Measurements from ENCODE around the gene UBE2F.
A peak's percentile ranks its signal among the peaks of the same experiment; 100 is the strongest.

Gene UBE2F

GRCh38 chr2:238024986-238025385, 58.2 kb downstream of the UBE2F start:
- no peak for DNase-seq
- Histone ChIP-seq H3K4ac (ENCODE audit: low read depth, low read length) (no peak overlapping the region), H3K9ac (ENCODE audit: low read length) (no peak overlapping the region), H4K8ac (ENCODE audit: low read depth, low read length) (no peak overlapping the region), H3K27me3 (ENCODE audit: insufficient read depth, low read length, poor library complexity) (no peaks in the 10 kb centered on the region), H3K27ac (ENCODE audit: low read depth, low read length) (no peak overlapping the region), H3K79me2 (ENCODE audit: control insufficient read depth, insufficient read depth, low read length) (no peaks in the 10 kb centered on the region), H3K23ac (ENCODE audit: low read length) (peak overlapping the region; percentile 82), H2BK120ac (ENCODE audit: low read depth, low read length) (no peak overlapping the region), H3K4me1 (ENCODE audit: control insufficient read depth, low read depth, low read length) (no peaks in the 10 kb centered on the region), H3K79me1 (ENCODE audit: low read length) (peaks cover 2% of the 10 kb centered on the region), H3K36me3 (ENCODE audit: control insufficient read depth, insufficient read depth, low read length) (no peaks in the 10 kb centered on the region), H2AK5ac (ENCODE audit: low read length) (no peak overlapping the region), H2BK5ac (ENCODE audit: low read length) (no peak overlapping the region), H3K18ac (ENCODE audit: low read length) (no peak overlapping the region), H3K4me3 (ENCODE audit: low read length) (no peak overlapping the region), H3K4me2 (ENCODE audit: low read length) (no peak overlapping the region), H4K5ac (ENCODE audit: low read length) (no peak overlapping the region), H2BK15ac (replicated peaks; ENCODE audit: low read depth) (no peak overlapping the region), H3K56ac (ENCODE audit: low read length) (no peak overlapping the region)
- no CpG with 5 or more reads among the region's 8 CpGs for WGBS (ENCODE audit: extremely low coverage, insufficient coverage, low lambda C conversion rate)

DNA sequence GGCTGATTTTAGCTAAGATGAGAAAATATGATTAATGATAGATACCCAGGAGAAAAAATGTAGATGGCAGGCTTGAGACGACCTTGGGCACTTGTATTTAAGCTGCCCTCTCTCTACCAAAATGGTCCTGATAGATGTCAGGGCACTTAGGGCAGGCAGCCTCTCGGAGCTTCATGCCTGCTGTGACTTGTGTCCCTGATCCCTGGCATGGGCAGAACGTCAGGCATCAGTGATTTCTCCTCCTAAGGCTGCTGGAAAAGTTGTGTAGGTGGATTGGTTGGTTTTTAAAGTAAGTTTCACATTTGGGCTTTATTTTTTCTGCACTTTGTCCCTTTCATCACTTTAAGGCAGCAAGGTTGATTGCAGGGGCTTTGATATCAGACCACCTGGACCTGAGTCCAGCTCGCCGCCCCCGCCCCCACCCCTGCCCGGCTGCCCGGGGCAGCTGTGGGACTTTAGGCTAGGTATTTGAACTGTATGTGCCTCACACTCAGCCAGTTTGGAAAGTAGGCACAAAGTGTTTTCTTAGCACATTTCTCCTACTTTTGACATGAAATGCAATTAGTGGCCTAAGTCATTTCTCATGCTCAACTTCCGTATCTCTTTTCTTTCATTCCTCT, 59.0 kb downstream of the UBE2F start:
- H3K4me2 ChIP-seq (ENCODE audit: low read length): no peak overlapping the region
- no CpG with 5 or more reads among the region's 9 CpGs for WGBS (ENCODE audit: extremely low coverage, insufficient coverage, low lambda C conversion rate)
- H3K23ac ChIP-seq (ENCODE audit: low read length): no peak overlapping the region
- no peak overlapping the region for H2AK5ac ChIP-seq (ENCODE audit: low read length)
- H3K18ac ChIP-seq (ENCODE audit: low read length): no peak overlapping the region
- DNase-seq: no peak
- no peak overlapping the region for H4K5ac ChIP-seq (ENCODE audit: low read length)
- no peak overlapping the region for H2BK5ac ChIP-seq (ENCODE audit: low read length)
- H4K8ac ChIP-seq (ENCODE audit: low read depth, low read length): no peak overlapping the region
- no peak overlapping the region for H3K27ac ChIP-seq (ENCODE audit: low read depth, low read length)
- H3K56ac ChIP-seq (ENCODE audit: low read length): no peak overlapping the region
- H3K79me1 ChIP-seq (ENCODE audit: low read length): peaks cover 2% of the 10 kb centered on the region
- H3K4me1 ChIP-seq (ENCODE audit: control insufficient read depth, low read depth, low read length): no peaks in the 10 kb centered on the region
- no peaks in the 10 kb centered on the region for H3K27me3 ChIP-seq (ENCODE audit: insufficient read depth, low read length, poor library complexity)
- H3K4ac ChIP-seq (ENCODE audit: low read depth, low read length): no peak overlapping the region
- H2BK15ac ChIP-seq (replicated peaks; ENCODE audit: low read depth): no peak overlapping the region
- H3K9ac ChIP-seq (ENCODE audit: low read length): no peak overlapping the region
- no peak overlapping the region for H3K4me3 ChIP-seq (ENCODE audit: low read length)
- peaks cover 4% of the 10 kb centered on the region for H3K36me3 ChIP-seq (ENCODE audit: control insufficient read depth, insufficient read depth, low read length)
- no peak overlapping the region for H2BK120ac ChIP-seq (ENCODE audit: low read depth, low read length)
- H3K79me2 ChIP-seq (ENCODE audit: control insufficient read depth, insufficient read depth, low read length): no peaks in the 10 kb centered on the region

DNA sequence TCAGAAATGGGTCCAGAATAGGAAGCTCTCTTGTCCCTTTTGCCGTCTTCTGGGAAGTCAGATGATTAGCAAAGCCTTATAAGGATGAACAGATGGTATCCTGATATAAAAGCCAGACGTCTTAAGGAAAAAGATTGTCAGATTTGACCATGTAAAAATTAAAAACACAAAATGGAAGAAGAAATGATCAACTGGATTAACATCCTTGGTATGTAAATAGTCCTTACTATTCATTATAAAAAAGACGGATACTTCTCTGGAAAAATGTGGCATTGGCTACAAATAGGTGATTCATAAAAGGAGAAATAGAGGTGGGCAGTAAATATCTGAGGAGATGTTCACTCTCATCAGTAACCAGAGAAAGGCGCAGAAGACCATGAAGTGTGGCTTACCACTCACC, 60.2 kb downstream of the UBE2F start:
- H3K36me3 ChIP-seq (ENCODE audit: control insufficient read depth, insufficient read depth, low read length): peaks cover 7% of the 10 kb centered on the region
- peaks cover 2% of the 10 kb centered on the region for H3K79me1 ChIP-seq (ENCODE audit: low read length)
- no peak overlapping the region for H3K18ac ChIP-seq (ENCODE audit: low read length)
- no peak overlapping the region for H4K5ac ChIP-seq (ENCODE audit: low read length)
- no peak overlapping the region for H3K23ac ChIP-seq (ENCODE audit: low read length)
- no peak for DNase-seq
- no peak overlapping the region for H3K4me2 ChIP-seq (ENCODE audit: low read length)
- H3K56ac ChIP-seq (ENCODE audit: low read length): no peak overlapping the region
- no peak overlapping the region for H2BK15ac ChIP-seq (replicated peaks; ENCODE audit: low read depth)
- no peak overlapping the region for H3K27ac ChIP-seq (ENCODE audit: low read depth, low read length)
- no peak overlapping the region for H3K9ac ChIP-seq (ENCODE audit: low read length)
- no peaks in the 10 kb centered on the region for H3K27me3 ChIP-seq (ENCODE audit: insufficient read depth, low read length, poor library complexity)
- no peak overlapping the region for H3K4me3 ChIP-seq (ENCODE audit: low read length)
- H3K4me1 ChIP-seq (ENCODE audit: control insufficient read depth, low read depth, low read length): no peaks in the 10 kb centered on the region
- no peaks in the 10 kb centered on the region for H3K79me2 ChIP-seq (ENCODE audit: control insufficient read depth, insufficient read depth, low read length)
- H2AK5ac ChIP-seq (ENCODE audit: low read length): no peak overlapping the region
- no peak overlapping the region for H2BK5ac ChIP-seq (ENCODE audit: low read length)
- WGBS (ENCODE audit: extremely low coverage, insufficient coverage, low lambda C conversion rate): no CpG with 5 or more reads among the region's 4 CpGs
- no peak overlapping the region for H4K8ac ChIP-seq (ENCODE audit: low read depth, low read length)
- no peak overlapping the region for H3K4ac ChIP-seq (ENCODE audit: low read depth, low read length)
- no peak overlapping the region for H2BK120ac ChIP-seq (ENCODE audit: low read depth, low read length)

DNA sequence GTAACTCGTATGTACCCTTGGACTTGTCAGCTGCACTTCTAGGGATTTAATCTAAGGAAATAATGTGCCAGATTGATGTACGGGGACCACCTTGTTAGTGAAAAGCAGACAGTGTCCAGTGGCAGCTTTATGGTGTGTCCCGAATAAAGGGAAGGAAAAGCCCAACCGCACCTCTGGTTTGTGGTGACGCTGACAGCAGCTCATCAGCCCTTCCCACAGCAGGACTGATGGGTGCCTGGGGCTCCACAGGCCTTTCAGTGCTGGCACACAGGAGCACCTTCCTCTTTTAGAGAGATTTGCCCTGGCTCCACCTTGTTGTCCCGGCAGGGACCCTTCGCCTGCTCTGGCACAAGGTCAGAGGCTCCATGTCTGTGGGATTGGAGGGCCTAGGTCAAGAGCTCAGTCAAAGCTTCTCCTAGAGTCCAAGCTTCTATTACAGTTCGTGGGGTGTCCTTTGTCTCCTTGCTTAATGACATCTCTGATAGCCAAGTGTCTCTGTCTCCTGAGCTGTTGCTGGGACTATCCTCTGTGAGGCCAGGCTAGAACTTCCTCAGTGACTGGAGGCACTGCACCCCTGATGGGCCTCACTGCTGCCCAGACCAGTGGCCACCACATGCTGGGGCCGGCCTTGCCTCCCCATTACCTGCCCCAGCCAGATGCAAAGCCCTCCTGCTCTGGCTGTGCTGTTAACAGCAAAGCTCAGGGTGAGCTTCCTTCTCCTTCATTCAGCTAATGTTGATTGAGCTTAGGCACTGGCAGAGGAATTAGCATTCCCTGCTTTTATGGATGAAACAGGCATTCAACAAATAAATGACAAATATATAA, 61.0 kb downstream of the UBE2F start:
- Histone ChIP-seq H4K5ac (ENCODE audit: low read length) (no peak overlapping the region), H2BK120ac (ENCODE audit: low read depth, low read length) (no peak overlapping the region), H3K4ac (ENCODE audit: low read depth, low read length) (no peak overlapping the region), H3K4me2 (ENCODE audit: low read length) (no peak overlapping the region), H3K18ac (ENCODE audit: low read length) (no peak overlapping the region), H2AK5ac (ENCODE audit: low read length) (no peak overlapping the region), H2BK5ac (ENCODE audit: low read length) (no peak overlapping the region), H3K27ac (ENCODE audit: low read depth, low read length) (no peak overlapping the region), H3K4me3 (ENCODE audit: low read length) (no peak overlapping the region), H3K56ac (ENCODE audit: low read length) (no peak overlapping the region), H3K4me1 (ENCODE audit: control insufficient read depth, low read depth, low read length) (no peaks in the 10 kb centered on the region), H3K79me2 (ENCODE audit: control insufficient read depth, insufficient read depth, low read length) (no peaks in the 10 kb centered on the region), H4K8ac (ENCODE audit: low read depth, low read length) (no peak overlapping the region), H3K9ac (ENCODE audit: low read length) (no peak overlapping the region), H3K79me1 (ENCODE audit: low read length) (peaks cover 2% of the 10 kb centered on the region), H2BK15ac (replicated peaks; ENCODE audit: low read depth) (no peak overlapping the region), H3K36me3 (ENCODE audit: control insufficient read depth, insufficient read depth, low read length) (peaks cover 7% of the 10 kb centered on the region), H3K27me3 (ENCODE audit: insufficient read depth, low read length, poor library complexity) (no peaks in the 10 kb centered on the region), H3K23ac (ENCODE audit: low read length) (no peak overlapping the region)
- no CpG with 5 or more reads among the region's 9 CpGs for WGBS (ENCODE audit: extremely low coverage, insufficient coverage, low lambda C conversion rate)
- DNase-seq: no peak

GRCh38 chr2:238029853-238030252, 63.0 kb downstream of the UBE2F start:
- Histone ChIP-seq H3K56ac (ENCODE audit: low read length) (no peak overlapping the region), H3K4ac (ENCODE audit: low read depth, low read length) (no peak overlapping the region), H2BK5ac (ENCODE audit: low read length) (no peak overlapping the region), H2BK120ac (ENCODE audit: low read depth, low read length) (no peak overlapping the region), H3K4me1 (ENCODE audit: control insufficient read depth, low read depth, low read length) (no peaks in the 10 kb centered on the region), H3K27me3 (ENCODE audit: insufficient read depth, low read length, poor library complexity) (no peaks in the 10 kb centered on the region), H4K8ac (ENCODE audit: low read depth, low read length) (no peak overlapping the region), H3K9ac (ENCODE audit: low read length) (no peak overlapping the region), H3K18ac (ENCODE audit: low read length) (no peak overlapping the region), H3K79me1 (ENCODE audit: low read length) (no peaks in the 10 kb centered on the region), H3K36me3 (ENCODE audit: control insufficient read depth, insufficient read depth, low read length) (peaks cover 7% of the 10 kb centered on the region), H3K4me3 (ENCODE audit: low read length) (no peak overlapping the region), H2BK15ac (replicated peaks; ENCODE audit: low read depth) (no peak overlapping the region), H3K4me2 (ENCODE audit: low read length) (no peak overlapping the region), H4K5ac (ENCODE audit: low read length) (no peak overlapping the region), H3K27ac (ENCODE audit: low read depth, low read length) (no peak overlapping the region), H3K79me2 (ENCODE audit: control insufficient read depth, insufficient read depth, low read length) (no peaks in the 10 kb centered on the region), H2AK5ac (ENCODE audit: low read length) (no peak overlapping the region), H3K23ac (ENCODE audit: low read length) (no peak overlapping the region)
- WGBS (ENCODE audit: extremely low coverage, insufficient coverage, low lambda C conversion rate): no CpG with 5 or more reads among the region's 3 CpGs
- no peak for DNase-seq
